Cortex of kidney (tissue), 1 donor: ENCODE data around the gene MCC.
"Not testable (repeated sequence)": the region's sequence is repeated elsewhere in the genome, so short reads cannot be mapped to it uniquely, and the experiment has no call there.

Source experiments
- DNase-seq: peaks from one replicate; lab custom pipeline; 2025; lab: John Stamatoyannopoulos, UW

The MCC gene

GRCh38 chr5:113490317-113490716, 2.1 kb upstream of the MCC start:
- DNase-seq = no peak

GRCh38 chr5:113489299-113489698, 1.0 kb upstream of the MCC start:
- no peak for DNase-seq

- DNase-seq = no peak
These were observed 462 bp upstream of the MCC start for GRCh38 chr5:113488645-113489184.

GRCh38 chr5:113487416-113487780, 855 bp downstream of the MCC start:
- no peak for DNase-seq

- DNase-seq = no peak
These were observed 8.0 kb downstream of the MCC start for GRCh38 chr5:113480243-113480642.

GRCh38 chr5:113478691-113479090, 9.6 kb downstream of the MCC start:
- DNase-seq = no peak

- no peak for DNase-seq
These were observed 14.0 kb downstream of the MCC start for GRCh38 chr5:113474100-113474728.

- DNase-seq = no peak
These were observed 25.2 kb downstream of the MCC start for GRCh38 chr5:113463032-113463431.

- not testable (repeated sequence) for DNase-seq
These were observed 31.1 kb downstream of the MCC start for GRCh38 chr5:113457106-113457505.

GRCh38 chr5:113452941-113453340, 35.3 kb downstream of the MCC start:
- DNase-seq = no peak

- no peak for DNase-seq
These were observed 36.5 kb downstream of the MCC start for GRCh38 chr5:113451797-113452196.

GRCh38 chr5:113450929-113451328, 37.3 kb downstream of the MCC start:
- no peak for DNase-seq

GRCh38 chr5:113450462-113450861, 37.8 kb downstream of the MCC start:
- DNase-seq = no peak

- DNase-seq = no peak
These were observed 40.0 kb downstream of the MCC start for GRCh38 chr5:113448252-113448651.

- DNase-seq = no peak
These were observed 40.7 kb downstream of the MCC start for GRCh38 chr5:113447498-113448050.

- no peak for DNase-seq
These were observed 41.8 kb downstream of the MCC start for GRCh38 chr5:113446358-113446927.

- no peak for DNase-seq
These were observed 51.1 kb downstream of the MCC start for GRCh38 chr5:113437111-113437510.

GRCh38 chr5:113435575-113435974, 52.7 kb downstream of the MCC start:
- no peak for DNase-seq

- no peak for DNase-seq
These were observed 53.4 kb downstream of the MCC start, which contains the start of gene TSSK1B for GRCh38 chr5:113434889-113435288. TSSK1B (minus strand) TSS chr5:113434989; CDS start chr5:113434839, 150 bp downstream.

- DNase-seq = no peak
These were observed 54.2 kb downstream of the MCC start for GRCh38 chr5:113433862-113434612.

- no peak for DNase-seq
These were observed 55.2 kb downstream of the MCC start for GRCh38 chr5:113433071-113433470.

- DNase-seq = no peak
These were observed 60.2 kb downstream of the MCC start for GRCh38 chr5:113427871-113428574.
